Retinal pigment epithelial cell (primary cell): Measurements from ENCODE around the gene SIRT2.

ENCODE experiments used
- DNase-seq: peaks from one replicate; pipeline ENCODE4 v3.0.0-alpha.2; 2010; ENCODE audit warnings: low read depth
- H3K4me3 ChIP-seq: 2 replicates; pipeline ENCODE4 v1.5.1; 2011; ENCODE audit warnings: mild to moderate bottlenecking, low read length, control low read depth, moderate library complexity
- CTCF ChIP-seq: conservative IDR thresholded peaks from 2 replicates; pipeline ENCODE4 v1.5.1; 2011; ENCODE audit warnings: low read depth, low read length, control low read depth, inconsistent platforms

SIRT2 gene

GRCh38 chr19:38939957-38940356 is 40.5 kb upstream of the SIRT2 start:
- no peak for TF ChIP-seq CTCF
- DNase-seq: no peak
- no peak overlapping the region for H3K4me3 ChIP-seq

DNA sequence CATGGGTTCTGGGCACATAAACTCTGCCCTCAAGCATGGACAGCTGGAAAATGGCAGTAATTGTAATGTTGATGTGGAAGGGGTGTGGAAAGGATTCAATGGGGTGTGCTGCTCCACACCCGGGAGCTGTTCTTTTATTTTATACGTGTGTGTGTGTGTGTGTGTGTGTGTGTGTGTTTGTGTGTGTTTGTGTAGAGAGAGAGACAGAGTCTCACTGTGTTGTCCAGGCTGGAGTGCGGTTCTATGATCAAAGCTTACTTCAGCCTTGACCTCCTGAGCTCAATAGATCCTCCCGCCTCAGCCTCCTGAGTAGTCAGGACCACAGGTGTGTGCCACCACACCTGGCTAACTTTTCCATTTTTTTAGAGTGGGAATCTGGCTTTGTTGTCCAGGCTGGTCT is 34.1 kb upstream of the SIRT2 start:
- no peak overlapping the region for H3K4me3 ChIP-seq
- DNase-seq: no peak
- no peak for TF ChIP-seq CTCF

DNA sequence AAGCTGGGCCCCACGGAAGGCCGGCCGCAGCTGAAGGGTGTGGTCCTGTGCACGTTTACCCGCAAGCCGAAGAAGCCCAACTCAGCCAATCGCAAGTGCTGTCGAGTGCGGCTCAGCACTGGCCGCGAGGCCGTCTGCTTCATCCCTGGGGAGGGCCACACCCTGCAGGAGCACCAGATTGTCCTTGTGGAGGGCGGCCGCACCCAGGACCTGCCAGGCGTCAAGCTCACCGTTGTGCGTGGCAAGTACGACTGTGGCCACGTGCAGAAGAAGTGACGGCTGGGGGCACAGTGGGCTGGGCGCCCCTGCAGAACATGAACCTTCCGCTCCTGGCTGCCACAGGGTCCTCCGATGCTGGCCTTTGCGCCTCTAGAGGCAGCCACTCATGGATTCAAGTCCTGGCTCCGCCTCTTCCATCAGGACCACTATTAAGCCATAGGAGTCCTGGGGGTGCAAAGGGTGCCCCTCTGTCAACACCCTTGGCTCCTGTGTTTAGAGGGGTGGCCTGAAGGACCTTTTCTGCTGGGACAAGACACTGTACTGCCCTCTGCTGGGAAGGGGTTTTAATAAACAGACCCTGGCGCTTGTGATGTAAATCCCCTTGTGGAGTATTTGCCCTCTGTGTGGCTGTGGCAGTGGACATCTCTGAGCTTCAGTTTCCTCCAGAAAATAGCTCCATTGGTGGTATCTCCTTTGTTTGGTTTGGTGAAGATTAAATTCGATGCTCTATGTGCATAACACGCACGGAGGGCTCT is 33.2 kb upstream of the SIRT2 start:
- peak; percentile 55 for TF ChIP-seq CTCF
- DNase-seq: no peak
- H3K4me3 ChIP-seq: no peak overlapping the region

DNA sequence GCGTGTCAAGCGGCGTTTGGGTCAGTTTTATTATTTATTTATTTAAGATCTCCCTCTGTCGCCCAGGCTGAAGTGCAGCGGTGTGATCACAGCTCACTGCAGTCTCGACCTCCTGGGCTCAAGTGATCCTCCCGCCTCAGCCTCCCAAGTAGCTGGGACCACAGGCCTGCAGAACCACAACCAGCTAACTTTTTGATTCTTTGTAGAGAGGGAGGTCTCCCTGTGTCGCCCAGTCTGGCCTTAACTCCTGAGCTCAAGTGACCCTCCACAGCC is 32.0 kb upstream of the SIRT2 start:
- DNase-seq: no peak
- TF ChIP-seq CTCF: no peak
- peak overlapping the region; percentile 95 for H3K4me3 ChIP-seq

DNA sequence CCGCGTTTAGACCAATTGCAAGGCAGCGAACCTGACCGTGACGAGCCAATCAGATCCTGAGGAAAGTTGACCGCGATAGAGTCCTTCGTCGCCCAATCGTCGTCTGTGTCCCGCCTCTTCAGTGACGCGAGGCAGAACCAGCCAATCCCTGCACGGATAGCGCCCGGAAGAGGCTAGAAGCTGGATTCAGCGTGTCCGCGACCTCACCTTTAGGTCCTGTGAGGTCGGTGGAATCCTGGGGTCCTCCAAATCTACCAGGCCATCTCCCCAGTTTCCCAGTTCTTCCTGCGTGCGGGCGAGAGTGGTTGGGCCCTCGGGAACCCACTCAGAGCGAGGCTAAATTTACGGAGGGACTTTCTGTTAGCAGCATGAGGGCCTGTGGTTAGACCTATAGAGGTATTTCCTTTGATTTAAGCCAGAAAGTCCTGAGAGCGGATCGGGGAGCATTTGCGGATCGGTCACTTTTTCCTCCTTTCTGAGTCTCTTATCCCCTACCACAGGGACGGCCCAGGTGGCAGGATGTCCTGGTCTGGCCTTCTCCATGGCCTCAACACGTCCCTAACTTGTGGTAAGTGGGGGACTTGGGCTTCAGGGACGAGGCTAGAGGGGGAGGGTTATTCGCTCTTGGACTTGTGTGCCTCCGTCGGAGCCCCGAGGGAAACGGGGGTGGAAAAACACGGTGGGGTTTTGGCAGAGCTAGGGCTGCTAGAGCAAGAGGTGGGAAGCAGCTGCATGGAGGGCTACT is 31.5 kb upstream of the SIRT2 start, which contains the start of gene MRPS12:
Gene MRPS12, plus strand, starts transcription at position 169 of the 745 bp plus-strand sequence. Its CDS starts 351 bp downstream, at position 520.
- no peak for TF ChIP-seq CTCF
- peak within 1 kb of the TSS; percentile 95 for H3K4me3 ChIP-seq

DNA sequence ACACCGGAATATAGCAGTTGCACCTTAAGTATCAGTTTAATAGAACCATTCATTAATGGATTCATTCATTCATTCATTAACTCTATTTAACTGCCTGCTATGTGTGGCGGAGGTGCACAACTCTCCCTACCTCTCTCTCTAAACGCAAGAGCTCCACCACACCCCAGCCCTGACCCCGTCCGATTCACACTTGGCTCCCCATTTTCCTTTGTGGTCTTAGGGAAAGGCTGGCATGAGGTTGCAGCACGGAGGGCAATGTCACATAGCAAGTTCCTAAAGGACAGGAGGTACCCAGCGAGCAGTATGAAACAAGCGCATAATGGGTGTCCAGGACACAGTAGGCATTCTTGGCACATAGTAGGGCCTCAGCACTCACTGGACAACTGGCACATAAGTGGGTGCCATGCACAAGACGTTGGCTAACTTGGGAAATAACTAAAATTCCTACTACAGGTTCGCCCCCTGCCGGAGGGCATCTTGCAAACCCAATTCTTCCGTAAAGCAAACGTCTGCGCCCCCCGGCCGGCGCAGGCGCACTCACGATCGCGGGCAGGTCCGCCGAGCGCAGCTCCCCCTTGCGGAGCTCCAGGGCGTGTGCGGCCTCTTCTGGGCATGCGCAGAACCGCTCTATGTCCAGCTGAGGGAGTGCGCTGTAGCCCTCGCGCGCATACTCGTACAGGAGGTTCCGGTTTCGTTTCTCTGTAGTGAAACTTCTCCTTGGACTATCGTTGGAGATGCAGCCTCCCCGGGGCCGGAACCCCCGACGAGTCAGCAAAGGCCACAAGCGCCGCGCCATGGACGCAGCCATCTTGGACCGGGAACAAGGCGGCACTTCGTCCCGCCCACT is 30.7 kb upstream of the SIRT2 start, which contains the start of gene SARS2:
Gene SARS2, minus strand, starts transcription at position 835 of the 847 bp plus-strand sequence. Its CDS starts 27 bp downstream, at position 808.
- peak; percentile 98 for TF ChIP-seq CTCF
- H3K4me3 ChIP-seq: peak within 1 kb of the TSS; percentile 95
- DNase-seq: peak; percentile 70

More for the DNA sequence above, 31.5 kb upstream of the SIRT2 start, which contains the start of gene MRPS12:
- peak; percentile 97 for DNase-seq
